Stimulated activated CD4-positive, alpha-beta T cell treated with anti-CD3 and anti-CD28 coated beads, Interleukin-1b, Interleukin-23, amount 100 ng/mL, for 1 hour (primary cell): ENCODE measurements around the gene IFNGR2.

Experiments used
- DNase-seq, 2 donors: peaks; one replicate each; pipeline ENCODE4 v3.0.0-alpha.2; 2020; ENCODE audit warnings: low read depth in 2 of 2

The IFNGR2 gene

DNA sequence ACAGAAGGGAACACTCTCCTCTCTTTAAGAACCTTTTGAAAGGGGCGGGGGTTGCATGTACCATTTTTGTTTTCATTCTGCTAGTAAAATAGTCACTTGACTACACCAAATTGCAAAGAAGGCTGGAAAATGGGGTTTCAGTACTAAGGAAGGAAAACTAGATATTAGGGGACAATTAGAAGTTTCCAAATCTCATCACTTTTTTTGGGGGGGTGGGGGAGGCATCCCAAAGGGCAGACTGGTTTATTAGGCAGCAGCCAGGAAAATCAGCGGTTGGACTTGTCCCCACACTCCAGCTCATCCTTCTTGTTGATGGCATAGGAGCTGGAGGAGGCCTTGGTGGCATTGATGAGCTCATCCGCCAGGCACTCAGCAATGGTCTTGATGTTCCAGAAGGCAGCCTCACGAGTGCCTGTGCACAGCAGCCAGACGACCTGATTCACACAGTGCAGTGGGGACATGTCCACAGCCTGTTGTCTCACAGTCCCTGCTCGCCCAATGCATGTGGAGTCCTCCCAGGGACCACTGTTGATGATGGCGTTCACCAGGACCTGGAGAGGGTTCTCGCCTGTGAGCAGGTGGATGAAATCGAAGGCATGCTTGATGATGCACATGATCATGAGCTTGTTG lies 78.2 kb downstream of the IFNGR2 start:
- DNase-seq: no peak
